GM12878 (cell line): Measurements from ENCODE around the gene SLC26A1. TPM values are rescaled to one million over a fixed set of nuclear protein-coding genes. Genes with fewer than 3 reads are reported as not detected.

ENCODE experiments used
- ATAC-seq: fragments of 200-7000 bp; cut with Tn5 transposase; 3 replicates; pipeline ENCODE4 v1.9.1; 2020; ENCODE audit warnings: mild to moderate bottlenecking, moderate library complexity
- BruUV-seq: library from RNA; stranded (reverse); fragments of 400-500 nt; replicated peaks from 2 replicates; lab custom pipeline; 2021; lab: Mats Ljungman, UMichigan
- CTCF ChIA-PET: fragments of 300-600 bp; sonication (Branson Sonifier 250); formaldehyde crosslinking; extraction: SDS; loops from one replicate; lab custom pipeline; 2021; ENCODE audit warnings: inconsistent platforms; lab: Yijun Ruan, JAX
- POLR2A ChIA-PET: fragments of 350-600 bp; formaldehyde crosslinking; extraction: SDS; loops from one replicate; lab custom pipeline; 2021; ENCODE audit warnings: inconsistent platforms; lab: Charles Lee
- RAD21 ChIA-PET: fragments of 300-600 bp; sonication (Branson Sonifier 250); formaldehyde crosslinking; loops from one replicate; lab custom pipeline; 2023; ENCODE audit warnings: antibody characterized with exemption; ENCODE audit not compliant: unreplicated experiment; lab: Charles Lee
- SMC1A ChIA-PET: fragments of 300-600 bp; sonication (Branson Sonifier 250); formaldehyde crosslinking; loops from one replicate; lab custom pipeline; 2023; ENCODE audit not compliant: unreplicated experiment, uncharacterized antibody; lab: Charles Lee
- DNase-seq: peaks from one replicate; pipeline ENCODE4 v3.0.0-alpha.2; 2011; ENCODE audit warnings: low read depth, low spot score
- FAIRE-seq: peaks from 3 replicates; lab custom pipeline; 2011; peaks lifted over from hg19 to GRCh38; lab: Jason Lieb, UNC
- H2AFZ ChIP-seq: 2 replicates; pipeline ENCODE4 v1.6.0; 2011; ENCODE audit warnings: low read depth, low read length, control low read depth; ENCODE audit not compliant: control insufficient read depth
- H3K27ac ChIP-seq: 2 replicates; pipeline ENCODE4 v1.5.1; 2011; ENCODE audit warnings: control low read depth; ENCODE audit not compliant: control insufficient read depth, insufficient read depth
- H3K27me3 ChIP-seq, 2 experiments: replicated peaks in 1 of 2; 2 replicates each; pipeline versions ENCODE4 v1.6.0 to v1.6.1; 2011; ENCODE audit warnings: low read length in 1 of 2; ENCODE audit not compliant: control insufficient read depth in 2 of 2, insufficient read depth in 2 of 2
- H3K36me3 ChIP-seq, 2 experiments: 2 replicates each; pipeline ENCODE4 v1.5.1; 2011; ENCODE audit warnings: low read length in 1 of 2; ENCODE audit not compliant: control insufficient read depth in 2 of 2, insufficient read depth in 2 of 2
- H3K4me1 ChIP-seq: 2 replicates; pipeline ENCODE4 v1.6.1; 2011; ENCODE audit warnings: mild to moderate bottlenecking, low read length, moderate library complexity, mixed read lengths; ENCODE audit not compliant: control insufficient read depth, insufficient read depth
- H3K4me2 ChIP-seq: 2 replicates; pipeline ENCODE4 v1.6.0; 2011; ENCODE audit warnings: control low read depth; ENCODE audit not compliant: control insufficient read depth, insufficient read depth
- H3K4me3 ChIP-seq: fragments of 200-600 bp; sonication (generic); 2 replicates; pipeline ENCODE4 v1.5.1; 2016
- H3K79me2 ChIP-seq: 2 replicates; pipeline ENCODE4 v1.6.0; 2011; ENCODE audit warnings: low read length; ENCODE audit not compliant: control insufficient read depth, insufficient read depth
- H3K9ac ChIP-seq: 2 replicates; pipeline ENCODE4 v1.8.0; 2011; ENCODE audit warnings: low read length, control low read depth, mixed read lengths; ENCODE audit not compliant: control insufficient read depth, insufficient read depth
- H3K9me3 ChIP-seq: replicated peaks from 3 replicates; pipeline ENCODE4 v1.5.1; 2011; ENCODE audit warnings: mild to moderate bottlenecking, low read length; ENCODE audit not compliant: control insufficient read depth, insufficient read depth
- H4K20me1 ChIP-seq: 2 replicates; pipeline ENCODE4 v1.6.0; 2011; ENCODE audit not compliant: control insufficient read depth, insufficient read depth
- EED ChIP-seq: sonication (generic); IDR thresholded peaks from 2 replicates; pipeline ENCODE4 v1.6.1; 2016; ENCODE audit warnings: antibody characterized with exemption, low read depth
- POLR2A ChIP-seq: IDR thresholded peaks from 2 replicates; pipeline ENCODE4 v1.6.1; 2011; ENCODE audit warnings: low read depth, mild to moderate bottlenecking, low read length
- WGBS: methylation state at CpG from one replicate; pipeline ENCODE4 v1.1.6; 2016; ENCODE audit warnings: low lambda C conversion rate; ENCODE audit not compliant: insufficient replicate concordance, insufficient coverage; ENCODE audit errors: missing lambda C conversion rate; 5-methylcytosine and 5-hydroxymethylcytosine counted together
- in situ Hi-C: fragments of 300-500 bp; cut with MboI; formaldehyde crosslinking; loops from 9 replicates; pipeline ENCODE4 v1.14.3; 2018; ENCODE audit warnings: mixed read lengths
- intact Hi-C: fragments of 100-400 bp; cut with micrococcal nuclease; formaldehyde crosslinking; loops from one replicate; pipeline ENCODE4 v1.14.2; 2022; ENCODE audit not compliant: unreplicated experiment
- polyA plus RNA-seq, 11 experiments: library from polyadenylated mRNA; depleted of rRNA in 4 of 11; unstranded in 6 of 11; stranded (reverse) in 5 of 11; fragments of >200 nt; fragmentation: Nextera tagmentation in 4 of 11; fragmentation: Illumina TruSeq in 1 of 11; extraction: Ambion mirVana in 4 of 11; extraction: Trizol in 1 of 11; gene quantifications; 1 replicate in 1 of 11; 2 replicates in 10 of 11; pipeline versions ENCODE4 v1.2.1 to v1.2.3, GENCODE V29; 2011 to 2016; ENCODE audit warnings: inconsistent platforms in 2 of 11, missing spikeins in 2 of 11, low read depth in 1 of 11
- total RNA-seq, 4 experiments: library from RNA; depleted of rRNA in 3 of 4; stranded (reverse); fragments of >200 nt in 3 of 4; fragmentation: Illumina TruSeq in 1 of 4; extraction: Trizol in 1 of 4; gene quantifications; 2 replicates each; pipeline versions ENCODE4 v1.2.1 to v1.2.3, GENCODE V29; 2013 to 2021
- TF ChIP-seq, protein P1 (sequence below): fragments of 450-650 bp; formaldehyde crosslinking; IDR thresholded peaks from 2 replicates; pipeline ENCODE4 v1.5.0; 2022; ENCODE audit warnings: mild to moderate bottlenecking, missing genetic modification characterization

The SLC26A1 gene
- total and polyA plus RNA-seq, 10 of the 15 experiments (the other 5 are each of a cell fraction or from before 2014, with no cell fraction given) = 0.05 to 0.96 (median 0.28) TPM; not detected in 5

DNA sequence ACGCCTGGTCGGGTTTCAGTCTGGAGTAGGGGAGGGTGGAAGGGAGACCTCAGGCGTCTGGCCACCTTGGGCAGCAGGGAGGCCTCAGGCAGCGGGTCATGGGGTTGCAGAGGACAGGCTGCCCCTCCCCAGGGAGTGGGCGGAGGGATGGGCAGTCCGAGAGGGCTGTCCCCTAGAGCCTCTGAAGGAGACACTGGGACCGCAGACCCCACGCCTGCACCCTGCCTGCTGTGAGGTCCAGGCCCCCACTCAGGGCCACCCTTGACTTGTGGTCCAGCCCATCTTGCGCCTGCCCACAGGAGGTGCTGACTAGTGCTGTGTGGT, 34.7 kb upstream of the SLC26A1 start (continued):
- TF ChIP-seq, protein P1, sequence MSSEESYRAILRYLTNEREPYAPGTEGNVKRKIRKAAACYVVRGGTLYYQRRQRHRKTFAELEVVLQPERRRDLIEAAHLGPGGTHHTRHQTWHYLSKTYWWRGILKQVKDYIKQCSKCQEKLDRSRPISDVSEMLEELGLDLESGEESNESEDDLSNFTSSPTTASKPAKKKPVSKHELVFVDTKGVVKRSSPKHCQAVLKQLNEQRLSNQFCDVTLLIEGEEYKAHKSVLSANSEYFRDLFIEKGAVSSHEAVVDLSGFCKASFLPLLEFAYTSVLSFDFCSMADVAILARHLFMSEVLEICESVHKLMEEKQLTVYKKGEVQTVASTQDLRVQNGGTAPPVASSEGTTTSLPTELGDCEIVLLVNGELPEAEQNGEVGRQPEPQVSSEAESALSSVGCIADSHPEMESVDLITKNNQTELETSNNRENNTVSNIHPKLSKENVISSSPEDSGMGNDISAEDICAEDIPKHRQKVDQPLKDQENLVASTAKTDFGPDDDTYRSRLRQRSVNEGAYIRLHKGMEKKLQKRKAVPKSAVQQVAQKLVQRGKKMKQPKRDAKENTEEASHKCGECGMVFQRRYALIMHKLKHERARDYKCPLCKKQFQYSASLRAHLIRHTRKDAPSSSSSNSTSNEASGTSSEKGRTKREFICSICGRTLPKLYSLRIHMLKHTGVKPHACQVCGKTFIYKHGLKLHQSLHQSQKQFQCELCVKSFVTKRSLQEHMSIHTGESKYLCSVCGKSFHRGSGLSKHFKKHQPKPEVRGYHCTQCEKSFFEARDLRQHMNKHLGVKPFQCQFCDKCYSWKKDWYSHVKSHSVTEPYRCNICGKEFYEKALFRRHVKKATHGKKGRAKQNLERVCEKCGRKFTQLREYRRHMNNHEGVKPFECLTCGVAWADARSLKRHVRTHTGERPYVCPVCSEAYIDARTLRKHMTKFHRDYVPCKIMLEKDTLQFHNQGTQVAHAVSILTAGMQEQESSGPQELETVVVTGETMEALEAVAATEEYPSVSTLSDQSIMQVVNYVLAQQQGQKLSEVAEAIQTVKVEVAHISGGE (CRISPR knock-in tag) = no peak
- TF ChIP-seq, all 136 proteins: peak for 1

DNA sequence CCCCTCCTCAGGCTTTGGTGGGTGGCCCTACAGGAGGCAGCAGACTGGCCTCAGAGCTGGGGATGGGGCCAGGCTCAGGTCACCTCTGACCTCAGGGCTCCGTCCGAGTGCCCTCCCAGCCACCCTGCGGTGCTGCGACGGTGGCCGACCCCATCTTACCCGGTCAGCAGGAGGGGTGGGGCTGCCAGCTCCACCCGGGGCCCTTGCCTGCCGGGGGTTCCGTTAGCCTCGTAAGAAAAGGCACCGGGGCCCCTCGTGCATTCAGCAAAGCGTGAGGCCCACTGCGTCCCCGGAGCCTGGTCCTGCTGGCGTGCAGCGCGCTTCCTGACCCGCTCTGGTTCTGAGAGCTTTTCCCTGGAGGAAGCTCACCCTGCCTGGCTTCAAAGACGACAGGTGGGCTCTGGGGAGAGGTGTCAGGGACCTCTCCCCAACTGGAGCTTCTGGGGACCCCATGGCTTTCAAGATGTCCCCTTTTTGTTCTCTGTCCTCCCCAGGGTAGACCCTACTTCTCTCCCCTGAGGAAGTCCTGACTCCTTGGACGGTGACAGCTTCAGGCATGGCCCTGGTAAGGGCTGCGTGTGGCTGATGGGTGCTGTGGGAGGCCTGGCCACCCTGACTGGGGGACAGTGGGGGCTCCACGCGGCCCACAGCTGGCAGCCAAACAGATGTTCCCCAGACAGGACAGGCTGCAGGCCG, 34.2 kb upstream of the SLC26A1 start:
- no peak overlapping the region for H3K9ac ChIP-seq
- H3K79me2 ChIP-seq = no peaks in the 10 kb centered on the region
- BruUV-seq = no TSS peak
- DNase-seq = no peak
- no peak for TF ChIP-seq EED
- TF ChIP-seq POLR2A = 0 out of 2 replicates have a peak, but pooled peaks have one; percentile 4
- H3K27me3 ChIP-seq = no peaks in the 10 kb centered on the region
- no peak for ATAC-seq
- in situ Hi-C loops = no loop called here
- SMC1A ChIA-PET = no interaction called here
- 67% methylated on average over 26 of the region's 26 CpGs for WGBS
- H3K4me1 ChIP-seq = peaks cover 6% of the 10 kb centered on the region
- FAIRE-seq = no peak
- H3K9me3 ChIP-seq = no peaks in the 10 kb centered on the region
- no peak overlapping the region for H3K27ac ChIP-seq
- CTCF ChIA-PET = no interaction called here
- intact Hi-C loops = loop anchor here (5.0 kb wide), 1 partner anchor 335 kb away; no protein-coding TSS in a partner anchor
- H4K20me1 ChIP-seq = no peaks in the 10 kb centered on the region
- no peak overlapping the region for H3K4me2 ChIP-seq
- RAD21 ChIA-PET = no interaction called here
- H3K4me3 ChIP-seq = no peak overlapping the region
- no peak overlapping the region for H2AFZ ChIP-seq
- no peaks in the 10 kb centered on the region for H3K36me3 ChIP-seq
- POLR2A ChIA-PET = no interaction called here
